HL-60/S4 (cell line): Measurements from ENCODE around the gene MAT2A.

Experiments used
- in situ Hi-C: fragments of 300-500 bp; cut with MboI; formaldehyde crosslinking; loops from 2 replicates; pipeline ENCODE4 v1.14.3; 2022; ENCODE audit warnings: low sequenced_read_pairs

Gene MAT2A

GRCh38 chr2:85538507-85539360, at the start of gene MAT2A:
Gene MAT2A (plus strand): TSS chr2:85539168. CDS start chr2:85539288, 120 bp downstream.
- in situ Hi-C loops = no loop called here

GRCh38 chr2:85490861-85491755, 47.9 kb upstream of the MAT2A start:
- in situ Hi-C loops = no loop called here

DNA sequence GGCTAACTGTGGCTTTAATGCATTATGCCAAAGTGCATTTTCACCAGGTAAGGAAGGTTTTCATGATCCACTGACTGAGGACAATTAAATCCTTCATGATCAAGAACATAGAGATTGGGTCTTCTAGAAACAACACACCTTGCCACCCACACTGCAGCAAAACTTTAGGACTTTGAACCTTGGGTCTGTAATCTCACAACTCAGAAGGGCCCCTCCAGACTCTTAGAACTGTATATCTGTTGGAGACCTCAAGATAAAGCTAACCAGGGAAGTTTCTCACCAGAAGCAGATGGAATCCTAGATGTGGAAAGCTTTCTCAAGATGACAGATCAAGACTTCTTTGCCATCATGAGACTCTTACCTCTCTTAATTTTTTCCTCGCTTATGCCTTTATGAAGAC, 42.5 kb upstream of the MAT2A start:
- in situ Hi-C loops = no loop called here

DNA sequence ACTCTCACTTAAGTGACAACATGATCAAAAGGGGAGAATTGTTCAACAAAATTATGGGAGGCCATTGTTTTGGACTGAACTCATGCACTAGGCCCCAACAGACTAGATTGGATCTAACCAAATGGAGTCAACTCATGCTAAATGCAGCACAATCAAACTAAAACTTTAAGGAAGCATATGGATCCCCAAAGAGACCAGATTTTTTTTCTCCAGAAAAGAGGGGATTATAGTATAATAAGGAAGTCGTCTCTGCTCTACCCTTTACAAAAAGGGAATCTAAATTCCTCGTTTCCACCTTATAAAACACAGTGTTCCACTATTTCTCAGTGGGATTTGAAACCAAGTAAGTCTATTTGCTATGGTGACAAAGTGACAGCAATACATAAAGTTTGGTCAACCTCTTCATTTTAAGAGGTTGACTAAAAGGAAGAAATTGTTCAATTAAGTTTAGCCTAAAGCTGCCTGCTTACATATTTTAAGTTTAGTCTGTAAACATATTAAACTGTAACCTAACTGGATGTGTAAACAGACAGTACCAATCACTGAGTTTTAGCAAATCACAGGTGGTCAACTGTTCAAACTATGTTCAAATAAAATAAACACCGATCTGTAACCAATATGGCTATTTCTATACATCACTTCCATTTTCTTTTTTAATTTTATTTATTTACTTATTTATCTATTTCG, 40.9 kb upstream of the MAT2A start:
- in situ Hi-C loops = no loop called here

DNA sequence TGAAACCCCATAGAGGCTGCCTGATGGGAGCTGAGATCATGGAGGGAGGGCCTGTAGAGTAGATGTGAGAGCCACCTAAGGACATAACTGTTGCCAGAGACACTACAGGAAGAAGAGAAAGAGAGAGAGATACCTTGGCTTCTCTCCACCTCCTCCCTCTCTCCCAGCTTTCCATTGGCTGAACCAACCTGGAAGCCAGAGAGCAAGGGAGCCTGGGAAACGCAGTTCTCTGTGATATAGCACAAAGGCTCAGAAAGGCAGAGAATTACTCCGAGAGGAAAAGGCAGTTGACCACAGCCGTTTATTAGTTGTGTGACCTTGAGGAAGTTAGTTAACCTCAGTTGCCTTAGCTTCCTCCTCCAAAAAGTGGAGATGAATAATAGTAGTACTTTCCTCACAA, 37.7 kb upstream of the MAT2A start:
- in situ Hi-C loops = no loop called here

DNA sequence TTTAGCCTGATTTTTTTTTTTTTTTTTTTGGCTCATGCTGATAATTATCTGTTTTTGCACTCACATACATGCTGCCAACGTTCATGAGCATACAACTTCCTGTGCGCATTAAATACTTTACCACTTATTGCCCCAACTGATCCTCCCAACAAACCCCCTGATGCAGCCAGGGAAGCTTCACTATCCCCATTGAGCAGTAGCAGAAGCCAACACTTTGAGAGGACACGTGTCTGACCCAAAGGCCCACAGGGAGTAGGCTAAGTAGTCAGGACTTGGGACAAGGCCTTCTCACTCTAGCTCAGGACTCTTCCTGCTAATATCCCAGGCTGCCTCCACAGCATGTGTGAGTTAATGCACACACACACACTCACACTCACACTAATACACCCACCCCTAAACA, 36.2 kb upstream of the MAT2A start:
- in situ Hi-C loops = no loop called here

DNA sequence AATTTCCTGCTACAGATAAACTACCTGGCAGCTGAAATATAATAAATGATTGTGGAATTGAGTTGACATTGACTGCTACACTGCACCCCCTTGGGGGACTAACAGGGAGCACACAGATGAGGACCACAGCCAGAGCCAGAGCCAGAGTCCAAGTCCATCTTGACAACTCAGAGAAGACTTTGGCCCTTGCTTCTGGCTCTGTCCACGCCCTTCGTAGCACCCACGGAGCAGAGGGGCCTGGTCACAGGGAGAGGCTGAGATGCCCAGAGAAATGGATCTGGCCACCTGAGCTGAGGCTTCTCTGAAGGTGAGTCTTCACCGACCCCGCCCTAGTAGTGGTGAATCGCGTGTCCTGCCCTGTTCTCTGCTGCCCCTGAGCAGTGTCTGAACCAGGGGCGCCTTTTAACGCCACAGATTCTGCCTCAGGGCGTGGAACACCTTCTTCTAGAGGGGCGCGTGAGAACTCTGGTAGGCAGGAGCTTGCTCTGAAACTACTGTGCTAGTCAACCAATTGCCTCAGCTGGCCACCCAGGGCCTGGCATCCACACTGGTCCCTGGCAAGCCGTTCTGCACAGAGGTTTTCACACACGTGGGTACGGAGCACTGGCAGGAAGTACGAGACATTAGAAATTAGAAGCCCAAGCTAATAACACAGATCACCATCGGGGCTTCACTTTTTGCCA, 35.7 kb upstream of the MAT2A start:
- in situ Hi-C loops = no loop called here

- in situ Hi-C loops = no loop called here
These were observed 34.9 kb upstream of the MAT2A start for GRCh38 chr2:85503851-85504777.

GRCh38 chr2:85504778-85505261, 34.1 kb upstream of the MAT2A start:
- in situ Hi-C loops = no loop called here

DNA sequence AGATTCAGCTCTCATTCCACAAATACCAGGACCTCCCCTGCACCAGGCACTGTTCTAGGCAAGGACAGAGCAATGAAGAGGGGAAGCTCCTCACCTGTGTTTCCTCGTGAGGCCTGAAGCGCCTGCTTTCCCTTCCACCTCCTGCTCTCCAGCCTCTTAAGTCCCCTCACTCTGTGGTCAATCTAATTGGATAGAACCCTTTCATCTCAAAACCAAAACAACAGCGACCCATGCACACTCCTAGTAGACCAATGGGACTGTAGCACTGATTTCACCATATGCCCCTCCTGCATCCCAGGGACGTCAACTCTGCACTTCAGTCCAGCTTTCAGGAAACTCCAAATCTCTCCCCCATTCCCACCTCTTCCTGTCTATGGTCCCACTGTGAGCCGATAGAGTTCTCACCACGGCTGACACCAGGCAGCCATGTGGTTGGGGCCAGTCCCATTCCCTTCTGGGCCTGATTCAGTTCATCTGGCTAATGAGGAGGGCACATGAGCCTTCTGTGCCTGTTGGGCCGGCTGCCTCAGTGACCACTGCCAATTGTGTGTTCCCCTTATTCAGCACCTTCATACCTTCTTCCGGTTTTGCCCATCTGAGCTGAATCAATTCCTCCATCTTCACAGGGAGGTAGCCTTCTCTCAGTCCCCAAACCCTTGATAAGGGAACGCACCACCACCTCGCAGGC, 33.3 kb upstream of the MAT2A start:
- in situ Hi-C loops = no loop called here

DNA sequence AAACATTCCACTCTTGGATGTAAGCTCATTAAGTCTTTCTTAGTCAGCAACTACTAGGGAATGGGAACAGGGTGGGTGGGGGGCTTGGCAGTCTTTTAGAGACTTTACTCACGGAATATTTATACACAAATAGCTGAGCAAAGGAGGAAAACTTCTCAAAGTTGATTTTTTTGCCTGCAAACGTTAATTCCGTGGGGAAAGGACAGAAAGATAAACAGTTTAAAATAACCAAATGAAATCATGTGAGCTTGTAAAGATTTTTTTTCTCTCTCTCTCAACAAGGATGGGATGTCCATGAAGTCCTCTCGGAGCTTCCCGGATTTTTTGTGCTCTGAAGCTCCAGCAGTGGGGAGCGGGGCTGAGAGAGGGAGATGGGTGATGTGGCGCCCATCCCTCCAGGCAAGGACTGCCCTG, 32.2 kb upstream of the MAT2A start:
- in situ Hi-C loops = no loop called here

GRCh38 chr2:85511008-85511811, 27.8 kb upstream of the MAT2A start:
- in situ Hi-C loops = no loop called here

- in situ Hi-C loops = no loop called here
These were observed 24.6 kb upstream of the MAT2A start for GRCh38 chr2:85514323-85514722.

GRCh38 chr2:85516653-85517389, 22.1 kb upstream of the MAT2A start:
- in situ Hi-C loops = no loop called here

- in situ Hi-C loops = no loop called here
These were observed 16.8 kb upstream of the MAT2A start for GRCh38 chr2:85522090-85522647.

GRCh38 chr2:85523062-85523902, 15.7 kb upstream of the MAT2A start:
- in situ Hi-C loops = no loop called here
